Kidney tubule cell (primary cell): ENCODE data around the gene ADAMTS9.

Experiments used
- DNase-seq: peaks from one replicate; pipeline ENCODE4 v3.0.0-alpha.2; 2018; ENCODE audit warnings: low spot score

ADAMTS9 gene, protein sequence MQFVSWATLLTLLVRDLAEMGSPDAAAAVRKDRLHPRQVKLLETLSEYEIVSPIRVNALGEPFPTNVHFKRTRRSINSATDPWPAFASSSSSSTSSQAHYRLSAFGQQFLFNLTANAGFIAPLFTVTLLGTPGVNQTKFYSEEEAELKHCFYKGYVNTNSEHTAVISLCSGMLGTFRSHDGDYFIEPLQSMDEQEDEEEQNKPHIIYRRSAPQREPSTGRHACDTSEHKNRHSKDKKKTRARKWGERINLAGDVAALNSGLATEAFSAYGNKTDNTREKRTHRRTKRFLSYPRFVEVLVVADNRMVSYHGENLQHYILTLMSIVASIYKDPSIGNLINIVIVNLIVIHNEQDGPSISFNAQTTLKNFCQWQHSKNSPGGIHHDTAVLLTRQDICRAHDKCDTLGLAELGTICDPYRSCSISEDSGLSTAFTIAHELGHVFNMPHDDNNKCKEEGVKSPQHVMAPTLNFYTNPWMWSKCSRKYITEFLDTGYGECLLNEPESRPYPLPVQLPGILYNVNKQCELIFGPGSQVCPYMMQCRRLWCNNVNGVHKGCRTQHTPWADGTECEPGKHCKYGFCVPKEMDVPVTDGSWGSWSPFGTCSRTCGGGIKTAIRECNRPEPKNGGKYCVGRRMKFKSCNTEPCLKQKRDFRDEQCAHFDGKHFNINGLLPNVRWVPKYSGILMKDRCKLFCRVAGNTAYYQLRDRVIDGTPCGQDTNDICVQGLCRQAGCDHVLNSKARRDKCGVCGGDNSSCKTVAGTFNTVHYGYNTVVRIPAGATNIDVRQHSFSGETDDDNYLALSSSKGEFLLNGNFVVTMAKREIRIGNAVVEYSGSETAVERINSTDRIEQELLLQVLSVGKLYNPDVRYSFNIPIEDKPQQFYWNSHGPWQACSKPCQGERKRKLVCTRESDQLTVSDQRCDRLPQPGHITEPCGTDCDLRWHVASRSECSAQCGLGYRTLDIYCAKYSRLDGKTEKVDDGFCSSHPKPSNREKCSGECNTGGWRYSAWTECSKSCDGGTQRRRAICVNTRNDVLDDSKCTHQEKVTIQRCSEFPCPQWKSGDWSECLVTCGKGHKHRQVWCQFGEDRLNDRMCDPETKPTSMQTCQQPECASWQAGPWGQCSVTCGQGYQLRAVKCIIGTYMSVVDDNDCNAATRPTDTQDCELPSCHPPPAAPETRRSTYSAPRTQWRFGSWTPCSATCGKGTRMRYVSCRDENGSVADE (N-terminal part only)

DNA sequence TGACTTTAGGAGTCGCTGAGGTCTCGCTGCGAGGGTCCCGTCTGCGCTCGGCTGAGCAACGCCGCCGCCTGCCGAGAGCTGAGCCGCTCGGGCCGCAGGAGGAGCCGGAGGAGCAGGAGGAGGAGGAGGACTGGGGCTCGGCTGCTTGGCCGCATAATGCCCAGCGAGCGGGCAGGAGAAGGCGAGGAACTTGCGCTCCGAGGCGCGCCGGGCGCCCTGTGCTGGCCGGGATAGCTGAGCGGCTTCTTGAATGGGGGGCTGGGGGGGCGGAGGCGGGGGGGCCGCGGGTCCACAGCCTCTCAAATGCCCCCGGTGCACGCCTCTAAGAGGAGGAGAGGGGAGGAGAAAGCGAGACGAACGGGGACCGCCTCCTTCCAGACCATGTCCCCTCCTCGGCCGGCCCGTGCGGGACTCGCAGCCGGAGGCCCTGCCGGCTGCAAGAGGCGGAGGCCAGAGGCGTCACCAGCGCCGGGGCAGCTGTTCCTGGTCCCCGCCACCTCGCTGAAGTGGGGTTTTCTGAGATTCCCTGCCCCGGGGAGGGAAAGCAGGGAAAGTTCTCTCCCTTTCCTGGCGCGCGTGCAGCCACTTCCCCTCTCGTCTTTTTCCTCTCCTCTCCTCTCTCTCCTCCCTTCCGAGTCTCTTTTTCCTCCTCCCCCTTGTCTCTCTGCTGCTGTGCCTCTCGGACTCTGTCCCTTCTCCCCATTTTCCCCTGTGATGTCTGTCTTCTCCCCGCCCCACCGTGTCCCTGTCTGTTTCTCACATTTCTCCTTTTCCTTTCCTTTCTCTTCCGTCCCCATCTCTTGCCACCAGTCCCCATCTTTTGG lies at the start of gene ADAMTS9:
Gene ADAMTS9, minus strand, starts transcription at position 220 of the 824 bp plus-strand sequence. CDS start 343 bp downstream, outside the sequence.
- peak; percentile 97 for DNase-seq

DNA sequence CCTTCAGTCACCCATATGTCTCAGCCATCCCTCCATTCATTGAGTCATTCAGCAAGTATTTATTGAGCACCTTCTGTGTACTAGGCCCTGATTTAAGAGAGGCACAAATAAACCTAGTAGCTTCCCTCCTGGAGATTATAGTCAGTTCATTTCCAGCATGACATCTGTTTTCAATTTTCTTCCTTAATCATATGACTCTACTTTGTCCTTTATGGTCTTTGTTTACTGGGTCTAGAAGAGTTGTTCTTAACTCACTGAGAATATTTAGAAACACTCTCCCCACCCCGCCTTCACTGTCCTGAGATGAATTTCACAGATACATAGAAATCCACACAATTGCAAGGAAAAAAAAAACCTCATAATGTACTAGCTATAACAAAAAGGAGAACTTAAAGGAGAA lies 44.8 kb upstream of the ADAMTS9 start:
- no peak for DNase-seq

DNA sequence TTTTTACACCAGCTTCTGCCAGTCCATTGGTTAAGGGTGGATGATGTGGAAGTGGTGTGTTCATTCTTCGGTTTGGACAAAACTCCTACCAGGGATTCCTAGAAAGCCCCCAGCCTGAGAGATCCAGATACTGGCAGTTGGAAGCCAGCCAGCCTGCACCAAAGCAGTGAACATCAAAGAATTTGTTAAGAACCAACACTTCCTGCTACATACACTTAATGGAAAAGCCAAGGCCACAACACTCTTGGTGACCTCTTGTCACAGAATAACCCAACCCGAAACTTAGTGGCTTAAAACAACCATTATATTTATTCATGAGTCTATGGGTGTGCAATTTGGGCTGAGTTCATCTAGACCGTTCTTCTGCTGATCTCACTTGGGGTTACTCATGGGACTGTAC lies 42.9 kb upstream of the ADAMTS9 start:
- DNase-seq: peak; percentile 87

DNA sequence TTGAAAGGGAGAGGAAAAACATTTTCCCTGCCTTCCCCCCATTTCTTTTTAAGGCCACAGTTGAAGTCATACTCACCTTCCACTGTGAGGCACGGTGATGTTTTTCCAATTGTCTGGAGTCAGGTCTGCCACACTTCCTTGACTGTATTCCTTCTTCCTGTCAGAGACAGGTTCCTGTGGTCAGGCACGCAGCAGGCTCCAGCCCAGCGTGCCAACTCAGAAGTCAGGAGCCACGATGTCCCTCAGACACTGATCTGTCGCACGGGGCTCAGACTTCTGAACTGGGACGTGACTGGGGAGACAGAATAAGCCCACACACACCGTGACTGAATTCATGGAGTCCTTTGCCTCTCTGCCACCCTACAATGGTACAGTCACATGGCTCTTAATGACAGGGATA lies 41.2 kb upstream of the ADAMTS9 start:
- peak; percentile 57 for DNase-seq

DNA sequence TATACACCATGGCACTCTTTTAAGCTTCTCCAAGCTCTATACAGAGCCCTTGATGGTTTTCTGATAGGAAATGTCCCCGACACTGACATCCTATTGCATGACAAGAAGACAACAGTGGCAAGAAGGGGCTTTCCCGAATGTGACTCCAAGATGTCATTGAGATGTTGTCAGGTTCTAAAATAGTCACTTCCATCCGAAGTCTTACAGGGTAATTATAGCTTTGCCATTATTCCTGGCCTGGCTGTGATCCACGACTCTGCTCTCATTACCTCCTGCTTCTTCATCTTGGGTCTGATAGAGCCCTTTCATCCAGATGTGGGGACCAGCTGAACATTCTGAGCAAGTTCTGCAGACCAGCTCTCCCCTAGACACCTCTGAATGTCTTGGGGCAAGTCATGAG lies 40.6 kb upstream of the ADAMTS9 start:
- peak; percentile 54 for DNase-seq

DNA sequence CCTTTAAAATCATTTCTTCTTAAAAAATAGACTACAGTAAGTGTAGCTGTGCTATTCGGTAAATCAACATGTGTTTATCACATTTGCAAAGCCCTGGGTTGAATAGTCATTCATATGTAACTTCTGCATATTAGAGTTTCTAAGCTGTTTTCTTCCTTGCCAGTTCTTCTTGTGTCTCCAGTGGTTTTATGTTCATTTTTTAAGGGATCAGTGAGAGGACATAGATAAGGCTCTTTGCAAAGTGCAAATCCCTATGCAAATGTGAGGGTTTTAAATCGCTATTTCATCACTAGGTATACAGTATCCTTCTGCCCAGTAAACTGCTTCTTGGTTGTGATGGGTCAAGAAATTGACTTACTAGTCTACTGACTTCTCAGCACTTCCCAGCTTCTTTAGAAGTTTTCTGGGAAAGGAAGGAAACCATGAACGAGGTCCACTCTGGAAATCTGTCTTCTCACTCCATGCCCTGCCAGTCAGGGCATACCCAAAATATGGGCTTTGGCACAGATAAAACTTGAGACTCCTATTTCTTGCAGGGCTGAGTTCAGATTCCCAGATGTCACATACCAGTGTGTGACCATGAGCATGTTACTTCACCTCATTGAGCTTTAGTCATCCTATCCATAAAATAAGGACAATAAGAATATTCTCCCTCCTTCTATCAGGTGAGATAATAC lies 38.8 kb upstream of the ADAMTS9 start:
- no peak for DNase-seq

DNA sequence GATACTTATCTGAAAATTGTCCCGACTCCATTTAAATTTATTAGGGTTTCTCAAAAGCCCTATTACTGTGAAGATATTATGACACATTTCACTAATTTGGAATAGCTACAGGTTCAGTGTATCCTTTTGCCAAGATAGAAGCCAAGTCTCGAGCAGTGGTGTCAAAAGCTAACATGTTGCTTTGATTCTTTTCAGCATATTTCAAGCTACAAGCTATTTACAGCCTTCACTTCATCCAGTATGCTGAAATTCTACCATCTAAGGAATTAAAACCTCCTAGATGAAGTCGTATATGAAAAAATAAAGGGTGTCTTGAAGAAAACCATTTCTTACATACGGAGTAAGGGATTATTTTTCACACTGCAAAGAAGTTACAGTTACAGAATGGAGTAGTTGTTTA lies 31.2 kb upstream of the ADAMTS9 start:
- no peak for DNase-seq

DNA sequence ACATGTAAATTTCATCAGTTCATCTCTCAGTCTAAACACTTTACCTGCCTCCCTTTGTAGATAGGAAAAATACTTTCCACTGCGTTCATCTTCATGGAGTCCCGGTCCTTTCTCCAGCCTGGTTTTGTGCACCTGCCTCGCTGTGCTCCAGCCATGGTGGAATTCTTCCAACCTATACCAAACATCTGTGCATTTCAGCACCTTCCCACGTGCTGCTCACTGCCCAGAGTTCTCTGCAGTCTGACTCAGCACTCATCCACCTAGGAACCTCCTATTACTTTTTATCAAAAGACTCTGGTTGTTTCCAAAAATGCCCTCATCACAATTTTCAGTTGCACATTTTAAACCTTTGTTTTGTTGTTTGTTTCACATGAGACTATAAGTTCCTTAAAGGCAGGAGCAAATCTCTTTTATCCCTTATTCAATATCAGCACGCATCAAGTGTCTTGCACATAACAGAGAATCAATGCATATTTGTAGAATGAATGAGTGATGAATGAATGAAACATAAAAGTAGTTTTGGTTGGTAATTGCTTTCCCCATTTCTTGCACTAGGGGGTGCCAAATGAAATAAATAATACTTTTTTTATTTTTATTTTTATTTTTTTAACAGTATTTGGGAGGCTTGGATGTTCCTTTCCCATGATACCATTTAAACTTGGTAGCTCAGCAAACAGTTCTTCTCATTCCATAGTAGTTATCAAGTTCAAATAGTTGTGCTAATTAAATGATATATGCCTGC lies 30.2 kb upstream of the ADAMTS9 start:
- DNase-seq: no peak

DNA sequence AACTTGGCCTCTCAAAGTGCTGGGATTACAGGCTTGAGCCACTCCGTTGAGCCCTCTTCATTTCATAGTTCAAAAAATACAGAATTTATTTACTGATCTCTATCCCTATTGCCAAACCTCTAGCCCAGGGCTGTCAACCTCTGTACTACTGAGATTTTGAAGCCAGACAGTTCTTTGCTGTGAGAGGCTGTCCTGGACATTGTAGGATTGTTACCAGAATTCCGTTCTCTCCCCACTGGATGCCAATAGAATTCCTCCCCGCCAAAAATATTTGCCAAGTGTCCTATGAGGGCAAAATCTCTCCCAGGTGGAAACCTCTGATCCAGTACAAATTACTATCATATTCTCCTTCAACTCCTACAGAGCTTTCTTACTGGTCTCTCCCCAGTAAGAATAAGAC lies 29.6 kb upstream of the ADAMTS9 start:
- DNase-seq: no peak

DNA sequence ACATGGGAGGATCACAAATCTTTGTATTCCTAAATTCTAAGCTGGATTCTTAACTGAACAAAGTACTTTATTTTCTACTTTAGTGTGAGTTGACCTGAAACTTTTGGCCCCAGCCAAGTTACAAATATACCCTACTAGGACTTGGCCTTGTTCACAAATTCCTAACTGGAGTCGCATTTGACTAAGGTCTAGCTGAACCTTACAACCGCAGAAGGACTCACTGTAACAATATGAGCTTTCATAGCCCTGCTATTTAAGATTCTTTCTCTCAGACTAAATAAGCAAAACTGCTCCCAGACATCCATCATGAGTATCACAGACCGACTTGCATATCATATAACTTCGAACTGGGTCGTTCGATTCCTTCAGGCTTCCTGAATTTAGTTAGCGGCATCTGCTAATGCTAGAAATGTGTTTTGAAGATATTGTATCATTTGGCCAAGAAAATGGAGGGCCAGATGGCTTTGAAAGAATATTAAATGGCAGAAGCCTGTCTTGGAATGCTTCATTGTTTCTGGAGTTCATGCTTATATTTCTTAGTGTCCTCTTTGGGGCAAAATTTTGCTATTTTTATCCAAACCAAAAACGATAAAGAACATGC lies 28.4 kb upstream of the ADAMTS9 start:
- DNase-seq: no peak

DNA sequence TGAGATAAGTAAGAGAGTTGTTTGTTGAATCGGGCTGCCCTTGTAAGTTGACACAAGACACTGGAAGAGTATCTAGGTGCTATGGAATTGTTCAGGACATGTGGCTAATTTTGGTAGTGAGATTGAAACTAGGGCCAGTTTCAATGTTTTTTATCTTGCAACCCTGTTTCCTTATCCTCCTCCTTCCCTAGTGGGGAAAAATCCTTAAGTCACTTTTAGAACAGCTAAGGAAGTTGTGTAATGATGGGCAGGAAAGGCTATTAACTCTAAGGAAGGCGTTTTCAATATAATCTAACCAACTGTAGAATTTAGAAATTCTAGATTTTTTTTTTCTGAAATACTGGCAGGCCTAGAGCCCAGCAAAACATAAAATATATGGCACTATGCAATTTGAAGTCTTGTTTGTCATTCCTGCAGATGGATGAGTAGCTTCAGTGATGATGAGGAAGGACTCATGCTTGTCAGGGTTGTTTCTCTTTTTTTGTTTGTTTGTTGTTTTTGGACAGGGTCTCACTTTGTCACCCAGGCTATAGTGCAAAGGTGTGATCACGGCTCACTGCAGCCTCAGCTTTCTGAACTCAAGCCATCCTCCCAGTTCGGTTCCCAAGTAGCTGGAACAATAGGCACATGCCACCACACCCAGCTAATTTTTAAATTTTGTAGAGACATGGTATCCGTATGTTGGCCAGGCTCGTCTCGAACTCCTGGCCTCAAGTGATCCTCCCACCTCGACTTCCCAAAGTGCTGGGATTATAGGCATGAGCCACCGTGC lies 27.6 kb upstream of the ADAMTS9 start:
- no peak for DNase-seq

DNA sequence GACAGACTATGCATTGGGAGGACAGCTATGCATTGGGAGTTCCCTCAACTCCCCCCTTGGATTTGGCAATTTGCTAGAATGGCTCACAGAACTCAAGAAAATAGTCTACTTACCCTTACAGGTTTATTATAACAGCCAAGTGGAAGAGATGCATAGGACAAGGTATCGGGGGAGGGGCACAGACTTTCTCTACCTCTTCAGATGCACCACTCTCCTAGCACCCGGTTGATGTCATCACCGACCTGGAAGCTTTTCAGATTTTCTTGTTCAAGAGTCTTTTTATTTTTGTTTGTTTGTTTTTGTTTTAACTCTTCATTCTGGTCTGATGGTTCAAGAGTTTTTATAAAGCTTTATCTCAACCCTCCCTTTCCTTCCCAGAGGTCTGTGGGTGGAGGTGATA lies 20.7 kb upstream of the ADAMTS9 start:
- no peak for DNase-seq

DNA sequence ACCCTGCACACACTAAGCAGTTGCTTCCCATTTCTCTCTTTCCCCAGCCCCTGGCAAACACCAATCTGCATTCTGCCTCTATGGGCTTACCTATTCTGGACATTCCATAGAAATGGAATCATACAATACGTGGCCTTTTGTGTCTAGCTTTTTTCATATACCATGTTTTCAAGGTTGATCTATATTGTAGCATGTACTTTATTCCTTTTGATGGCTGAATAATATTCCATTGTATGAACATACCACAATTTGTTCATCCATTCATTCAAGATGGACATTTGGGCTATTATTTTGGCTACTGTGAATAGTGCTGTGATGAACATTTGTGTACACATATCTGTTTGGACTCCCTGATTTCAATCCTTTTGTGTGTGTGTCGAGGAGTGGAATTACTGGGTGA lies 18.1 kb upstream of the ADAMTS9 start:
- DNase-seq: no peak

DNA sequence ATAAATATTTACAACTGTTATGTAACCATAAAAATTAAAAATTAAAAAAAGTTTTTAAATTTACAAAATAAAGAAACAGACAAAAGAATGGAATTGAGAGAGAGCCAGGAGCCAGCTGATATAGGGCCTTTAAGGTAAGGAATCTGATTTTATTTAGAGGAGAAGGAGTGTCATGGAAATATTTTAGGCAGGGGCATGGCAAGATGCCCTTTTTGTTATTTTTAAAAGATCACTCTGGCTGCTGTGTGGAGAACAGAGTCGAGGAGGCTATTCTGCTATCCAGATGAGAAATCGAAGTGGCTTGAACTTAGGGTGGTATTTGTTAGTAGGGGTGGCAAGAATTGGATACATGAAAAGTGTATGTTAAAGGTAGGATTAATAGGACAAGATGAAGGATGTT lies 9.1 kb upstream of the ADAMTS9 start:
- DNase-seq: no peak

DNA sequence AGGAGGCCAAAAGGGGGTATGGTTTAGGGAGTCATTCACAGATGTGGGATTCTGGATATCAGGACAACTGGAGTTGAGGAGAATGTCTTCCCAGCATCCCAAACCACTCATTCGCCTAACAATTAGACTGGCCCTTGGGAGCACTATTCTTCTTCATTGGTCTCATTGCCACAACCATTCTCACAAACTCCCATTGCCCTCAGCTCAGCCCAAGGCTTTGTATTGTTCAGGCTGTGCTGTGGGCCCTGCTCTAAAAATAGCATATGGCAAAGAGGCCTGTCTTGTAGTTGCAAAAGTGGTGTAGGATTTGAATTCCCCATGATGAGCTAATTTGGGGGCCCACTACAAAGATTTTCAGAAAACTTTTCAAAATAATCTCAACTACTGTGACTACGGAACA lies 6.3 kb upstream of the ADAMTS9 start:
- no peak for DNase-seq

DNA sequence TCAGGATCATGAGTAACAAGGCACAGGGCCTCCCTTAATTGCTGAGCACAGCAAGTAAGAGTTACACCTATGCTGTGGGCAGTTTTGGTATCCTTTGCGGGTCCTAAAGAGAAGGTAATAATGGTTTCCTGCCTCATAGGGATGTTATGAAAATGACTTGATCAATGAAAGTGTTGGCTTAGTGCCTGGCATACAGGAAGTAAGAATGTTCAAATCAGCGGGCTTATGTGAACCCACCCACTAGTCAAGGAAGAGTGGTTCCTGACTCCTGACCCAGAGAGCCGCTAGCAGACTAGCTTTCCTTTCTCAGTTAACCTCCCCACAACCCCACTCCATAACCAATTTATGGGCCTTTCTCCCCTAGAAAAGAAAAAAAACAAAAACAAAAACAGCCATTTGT lies 5.2 kb upstream of the ADAMTS9 start:
- DNase-seq: peak; percentile 72

DNA sequence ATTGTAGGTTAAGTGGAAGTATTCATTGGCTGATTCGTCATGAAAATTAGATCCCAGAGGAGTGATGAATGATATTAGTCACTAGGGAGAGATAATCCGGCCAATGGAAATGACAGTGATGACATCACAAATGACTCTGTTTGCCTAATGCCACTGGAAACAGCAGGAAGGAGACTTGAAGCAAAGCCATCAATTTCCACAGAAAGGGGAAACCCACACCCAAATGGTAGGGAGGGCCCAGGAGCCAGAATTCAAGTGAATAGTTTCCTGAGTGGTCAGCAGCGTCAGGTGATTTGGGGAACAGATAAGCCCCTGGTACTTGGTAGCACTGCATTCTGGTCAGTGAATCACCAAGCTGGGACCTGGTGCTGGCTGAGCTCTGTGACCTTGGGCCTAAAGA lies 3.3 kb upstream of the ADAMTS9 start:
- DNase-seq: peak; percentile 96

DNA sequence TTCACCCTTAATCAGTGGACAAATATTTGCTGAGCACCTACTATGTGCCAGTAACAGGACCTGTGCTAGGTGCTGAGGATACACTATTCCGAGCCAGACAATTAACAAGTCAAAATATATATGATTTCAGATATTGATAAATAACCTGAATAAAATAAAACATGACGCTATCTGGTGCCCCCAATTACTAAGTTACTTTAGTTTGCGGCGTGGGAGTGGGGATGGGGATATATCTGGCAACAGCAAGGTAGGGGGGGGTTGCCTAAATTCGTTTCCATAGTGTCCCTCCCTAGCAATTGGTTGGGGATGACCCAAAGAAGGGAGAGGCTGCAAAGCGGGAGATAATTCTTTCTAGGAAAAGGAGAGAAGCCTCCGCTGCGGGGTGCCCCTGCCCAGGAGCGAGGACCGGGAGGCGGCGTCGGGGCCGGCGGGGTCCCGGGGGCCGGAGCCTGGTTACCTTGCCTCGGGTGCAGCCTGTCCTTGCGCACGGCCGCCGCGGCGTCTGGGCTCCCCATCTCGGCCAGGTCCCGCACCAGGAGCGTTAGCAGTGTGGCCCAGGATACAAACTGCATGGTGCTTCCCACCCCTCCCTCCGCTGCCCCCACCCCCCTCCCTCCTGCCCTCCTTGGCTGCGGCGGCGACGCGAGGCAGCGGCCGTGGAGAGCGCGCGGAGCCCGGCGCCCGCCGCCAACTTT lies 567 bp downstream of the ADAMTS9 start:
- no peak for DNase-seq
